Loucy (cell line): Measurements from ENCODE around the gene JPH3.

Experiments
- CTCF ChIP-seq: fragments of 200-600 bp; sonication (generic); conservative IDR thresholded peaks from 2 replicates; pipeline ENCODE4 v1.5.1; 2014; ENCODE audit warnings: mild to moderate bottlenecking, antibody characterized with exemption, low read length
- EZH2phosphoT487 ChIP-seq: fragments of 200-600 bp; IDR thresholded peaks from 2 replicates; pipeline ENCODE4 v1.6.1; 2018; ENCODE audit warnings: antibody characterized with exemption, mild to moderate bottlenecking, moderate library complexity, borderline replicate concordance

GRCh38 chr16:87592018-87592712, 10.1 kb upstream of the JPH3 start:
- TF ChIP-seq CTCF (no peak), EZH2phosphoT487 (no peak)
